GM20000 (cell line): ENCODE measurements around the gene ZNF512.
"Not testable (repeated sequence)": the region's sequence is repeated elsewhere in the genome, so short reads cannot be mapped to it uniquely, and the experiment has no call there.

ENCODE experiments used
- DNase-seq: peaks from one replicate; pipeline ENCODE4 v3.0.0; 2012; ENCODE audit warnings: low spot score
- CTCF ChIP-seq: IDR thresholded peaks from 2 replicates; pipeline ENCODE4 v1.5.1; 2012; ENCODE audit warnings: mild to moderate bottlenecking, control low read depth; ENCODE audit errors: extremely low read depth, missing control alignments

The ZNF512 gene

GRCh38 chr2:27627963-27628766 is 45.3 kb downstream of the ZNF512 start:
- no peak for TF ChIP-seq CTCF
- no peak for DNase-seq

GRCh38 chr2:27628767-27629709 is 46.2 kb downstream of the ZNF512 start, which contains the start of the genes CCDC121 and GPN1:
TSS of gene CCDC121 (minus strand) at chr2:27629012. CDS start at chr2:27627799, 1,213 bp downstream.
TSS of gene GPN1 (plus strand) at chr2:27629050. CDS start at chr2:27629059, 9 bp downstream.
- TF ChIP-seq CTCF, result no peak
- DNase-seq, result peak; percentile 85

GRCh38 chr2:27630257-27630656 is 47.4 kb downstream of the ZNF512 start:
- DNase-seq, result not testable (repeated sequence)

- no peak for TF ChIP-seq CTCF
These were observed 51.4 kb downstream of the ZNF512 start for GRCh38 chr2:27634291-27634690.

GRCh38 chr2:27636766-27637165 is 53.9 kb downstream of the ZNF512 start:
- no peak for DNase-seq
- no peak for TF ChIP-seq CTCF

More at GRCh38 chr2:27634291-27634690, 51.4 kb downstream of the ZNF512 start:
- DNase-seq, result no peak

- TF ChIP-seq CTCF, result no peak
- no peak for DNase-seq
These were observed 55.3 kb downstream of the ZNF512 start for GRCh38 chr2:27638037-27638637.

GRCh38 chr2:27638709-27639108 is 55.9 kb downstream of the ZNF512 start:
- no peak for TF ChIP-seq CTCF
- no peak for DNase-seq
